SK-N-MC (cell line): Measurements from ENCODE around the gene SMCO4.

Experiments used
- EZH2 ChIP-seq: fragments of 200-600 bp; sonication (generic); IDR thresholded peaks from one replicate; pipeline ENCODE4 v1.6.1; 2017; ENCODE audit warnings: antibody characterized with exemption
- POLR2AphosphoS5 ChIP-seq: IDR thresholded peaks from 2 replicates; pipeline ENCODE4 v1.6.1; 2012; ENCODE audit warnings: mild to moderate bottlenecking, low read depth, low read length, borderline replicate concordance

DNA sequence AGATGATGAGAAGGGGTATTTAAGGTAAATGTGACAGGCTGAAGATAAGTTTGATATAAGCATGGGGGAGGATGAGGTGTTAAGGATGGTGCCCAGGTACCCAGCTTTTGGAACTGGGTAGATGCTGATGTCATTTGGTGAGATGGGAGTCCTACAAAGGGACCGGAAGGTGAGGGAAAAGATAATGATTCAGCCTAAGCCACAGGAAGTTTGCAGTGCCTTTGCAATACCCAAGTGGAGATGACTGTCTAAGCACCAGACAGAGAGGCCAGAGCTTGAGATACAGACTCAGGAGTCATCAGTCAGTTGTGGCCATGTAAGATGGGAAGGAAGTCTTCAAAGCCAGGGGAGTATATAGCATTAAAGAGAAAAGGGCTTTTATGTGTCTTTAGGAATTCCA, 30.0 kb upstream of the SMCO4 start:
- TF ChIP-seq EZH2 = no peak
- TF ChIP-seq POLR2AphosphoS5 = no peak
